Adrenal gland (tissue), 5 donors: ENCODE results near the gene NTF3.

Source experiments
- POLR2A ChIP-seq, 2 donors: fragments of 450-650 bp; IDR thresholded peaks; one replicate each; pipeline ENCODE4 v1.6.1; 2017; ENCODE audit warnings: antibody characterized with exemption in 2 of 2, mild to moderate bottlenecking in 2 of 2, moderate library complexity in 1 of 2
- TF ChIP-seq, protein P1 (sequence below), 6 experiments: fragments of 450-650 bp in 4 of 6; fragments of 200-600 bp in 2 of 6; sonication (generic) in 1 of 6; IDR thresholded peaks; 1 replicate in 5 of 6; 2 replicates in 1 of 6; pipeline versions ENCODE4 v1.5.1 to v1.8.0; 2016 to 2021; ENCODE audit warnings: antibody characterized with exemption in 6 of 6, mild to moderate bottlenecking in 2 of 6, moderate library complexity in 1 of 6
- donor health status: DM: no; HTN: no; CAD: no.

DNA sequence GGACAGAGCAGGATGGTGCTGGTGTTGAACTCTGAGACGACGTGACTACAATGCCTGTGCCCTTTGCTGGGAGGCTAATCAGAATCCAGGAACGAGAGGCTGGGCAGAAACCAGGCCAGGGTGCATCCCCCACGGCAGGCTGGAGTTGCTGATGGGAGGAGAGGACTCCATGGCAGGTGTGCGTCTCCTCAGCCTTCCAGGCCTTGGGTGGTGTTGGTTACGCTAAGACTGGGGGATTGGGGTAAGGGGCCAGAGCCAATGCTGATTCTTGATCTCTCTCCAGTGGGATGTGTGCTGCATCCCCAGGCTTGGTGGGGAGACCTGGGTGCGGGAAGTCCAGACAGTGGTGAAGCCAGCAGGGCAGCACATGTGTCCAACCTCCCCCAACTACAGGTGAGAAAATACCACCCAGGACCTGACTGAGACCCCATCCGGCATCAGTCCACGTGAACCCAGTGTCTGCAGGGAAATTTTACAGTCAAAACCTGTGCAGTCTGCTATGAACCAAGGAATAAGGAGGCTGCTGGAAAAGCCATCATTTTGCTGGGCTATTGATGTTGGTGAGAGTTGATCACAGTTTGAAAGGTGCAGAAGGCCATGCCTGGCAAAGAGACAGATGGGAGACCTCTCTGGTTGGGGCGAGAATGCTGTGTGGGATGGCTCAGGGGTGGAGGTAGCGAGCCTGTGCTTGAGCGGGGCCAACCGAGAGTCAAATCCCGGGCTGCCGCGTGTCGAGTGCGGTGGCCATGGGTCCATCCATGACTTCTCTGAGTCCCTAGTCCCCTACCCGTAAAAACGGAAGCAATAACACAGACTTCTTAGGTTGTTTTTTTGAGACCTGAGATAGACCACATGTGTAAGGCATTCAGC is 89.8 kb downstream of the NTF3 start:
- TF ChIP-seq, protein P1, sequence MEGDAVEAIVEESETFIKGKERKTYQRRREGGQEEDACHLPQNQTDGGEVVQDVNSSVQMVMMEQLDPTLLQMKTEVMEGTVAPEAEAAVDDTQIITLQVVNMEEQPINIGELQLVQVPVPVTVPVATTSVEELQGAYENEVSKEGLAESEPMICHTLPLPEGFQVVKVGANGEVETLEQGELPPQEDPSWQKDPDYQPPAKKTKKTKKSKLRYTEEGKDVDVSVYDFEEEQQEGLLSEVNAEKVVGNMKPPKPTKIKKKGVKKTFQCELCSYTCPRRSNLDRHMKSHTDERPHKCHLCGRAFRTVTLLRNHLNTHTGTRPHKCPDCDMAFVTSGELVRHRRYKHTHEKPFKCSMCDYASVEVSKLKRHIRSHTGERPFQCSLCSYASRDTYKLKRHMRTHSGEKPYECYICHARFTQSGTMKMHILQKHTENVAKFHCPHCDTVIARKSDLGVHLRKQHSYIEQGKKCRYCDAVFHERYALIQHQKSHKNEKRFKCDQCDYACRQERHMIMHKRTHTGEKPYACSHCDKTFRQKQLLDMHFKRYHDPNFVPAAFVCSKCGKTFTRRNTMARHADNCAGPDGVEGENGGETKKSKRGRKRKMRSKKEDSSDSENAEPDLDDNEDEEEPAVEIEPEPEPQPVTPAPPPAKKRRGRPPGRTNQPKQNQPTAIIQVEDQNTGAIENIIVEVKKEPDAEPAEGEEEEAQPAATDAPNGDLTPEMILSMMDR (IDR thresholded peaks at IDR 0.05): no peak
- no peak for TF ChIP-seq POLR2A (IDR thresholded peaks at IDR 0.05)
